K562 (cell line): ENCODE measurements around the gene TRIM38.

Experiments
- TARDBP ChIP-seq: fragments of 450-650 bp; IDR thresholded peaks from 2 replicates; pipeline ENCODE4 v1.6.1; 2016
- ZNF507 ChIP-seq: conservative IDR thresholded peaks from 2 replicates; pipeline ENCODE4 v1.6.1; 2017; ENCODE audit warnings: missing genetic modification characterization, missing compliant biosample characterization

- TF ChIP-seq ZNF507 (tag) (no peak), TARDBP (no peak)
These were observed 10.3 kb downstream of the TRIM38 start for GRCh38 chr6:25972902-25973301.
